GM12878 (cell line): ENCODE measurements around the gene SRM. TPM values are rescaled to one million over a fixed set of nuclear protein-coding genes. Genes with fewer than 3 reads are reported as not detected.

Experiments
- ATAC-seq: fragments of 200-7000 bp; cut with Tn5 transposase; 3 replicates; pipeline ENCODE4 v1.9.1; 2020; ENCODE audit warnings: mild to moderate bottlenecking, moderate library complexity
- BruUV-seq: library from RNA; stranded (reverse); fragments of 400-500 nt; replicated peaks from 2 replicates; lab custom pipeline; 2021; lab: Mats Ljungman, UMichigan
- CTCF ChIA-PET: fragments of 300-600 bp; sonication (Branson Sonifier 250); formaldehyde crosslinking; extraction: SDS; loops from one replicate; lab custom pipeline; 2021; ENCODE audit warnings: inconsistent platforms; lab: Yijun Ruan, JAX
- POLR2A ChIA-PET: fragments of 350-600 bp; formaldehyde crosslinking; extraction: SDS; loops from one replicate; lab custom pipeline; 2021; ENCODE audit warnings: inconsistent platforms; lab: Charles Lee
- RAD21 ChIA-PET: fragments of 300-600 bp; sonication (Branson Sonifier 250); formaldehyde crosslinking; loops from one replicate; lab custom pipeline; 2023; ENCODE audit warnings: antibody characterized with exemption; ENCODE audit not compliant: unreplicated experiment; lab: Charles Lee
- SMC1A ChIA-PET: fragments of 300-600 bp; sonication (Branson Sonifier 250); formaldehyde crosslinking; loops from one replicate; lab custom pipeline; 2023; ENCODE audit not compliant: unreplicated experiment, uncharacterized antibody; lab: Charles Lee
- DNase-seq: peaks from one replicate; pipeline ENCODE4 v3.0.0-alpha.2; 2011; ENCODE audit warnings: low read depth, low spot score
- FAIRE-seq: peaks from 3 replicates; lab custom pipeline; 2011; peaks lifted over from hg19 to GRCh38; lab: Jason Lieb, UNC
- H2AFZ ChIP-seq: 2 replicates; pipeline ENCODE4 v1.6.0; 2011; ENCODE audit warnings: low read depth, low read length, control low read depth; ENCODE audit not compliant: control insufficient read depth
- H3K27ac ChIP-seq: 2 replicates; pipeline ENCODE4 v1.5.1; 2011; ENCODE audit warnings: control low read depth; ENCODE audit not compliant: control insufficient read depth, insufficient read depth
- H3K27me3 ChIP-seq, 2 experiments: replicated peaks in 1 of 2; 2 replicates each; pipeline versions ENCODE4 v1.6.0 to v1.6.1; 2011; ENCODE audit warnings: low read length in 1 of 2; ENCODE audit not compliant: control insufficient read depth in 2 of 2, insufficient read depth in 2 of 2
- H3K36me3 ChIP-seq, 2 experiments: 2 replicates each; pipeline ENCODE4 v1.5.1; 2011; ENCODE audit warnings: low read length in 1 of 2; ENCODE audit not compliant: control insufficient read depth in 2 of 2, insufficient read depth in 2 of 2
- H3K4me1 ChIP-seq: 2 replicates; pipeline ENCODE4 v1.6.1; 2011; ENCODE audit warnings: mild to moderate bottlenecking, low read length, moderate library complexity, mixed read lengths; ENCODE audit not compliant: control insufficient read depth, insufficient read depth
- H3K4me2 ChIP-seq: 2 replicates; pipeline ENCODE4 v1.6.0; 2011; ENCODE audit warnings: control low read depth; ENCODE audit not compliant: control insufficient read depth, insufficient read depth
- H3K4me3 ChIP-seq: fragments of 200-600 bp; sonication (generic); 2 replicates; pipeline ENCODE4 v1.5.1; 2016
- H3K79me2 ChIP-seq: 2 replicates; pipeline ENCODE4 v1.6.0; 2011; ENCODE audit warnings: low read length; ENCODE audit not compliant: control insufficient read depth, insufficient read depth
- H3K9ac ChIP-seq: 2 replicates; pipeline ENCODE4 v1.8.0; 2011; ENCODE audit warnings: low read length, control low read depth, mixed read lengths; ENCODE audit not compliant: control insufficient read depth, insufficient read depth
- H3K9me3 ChIP-seq: replicated peaks from 3 replicates; pipeline ENCODE4 v1.5.1; 2011; ENCODE audit warnings: mild to moderate bottlenecking, low read length; ENCODE audit not compliant: control insufficient read depth, insufficient read depth
- H4K20me1 ChIP-seq: 2 replicates; pipeline ENCODE4 v1.6.0; 2011; ENCODE audit not compliant: control insufficient read depth, insufficient read depth
- E4F1 ChIP-seq: fragments of 450-650 bp; IDR thresholded peaks from 2 replicates; pipeline ENCODE4 v1.6.1; 2018; ENCODE audit warnings: borderline replicate concordance, mild to moderate bottlenecking; ENCODE audit not compliant: partially characterized antibody
- GATAD2B ChIP-seq: fragments of 450-650 bp; conservative IDR thresholded peaks from 2 replicates; pipeline ENCODE4 v1.6.1; 2017; ENCODE audit warnings: low read depth, mild to moderate bottlenecking, moderate library complexity
- NFIC ChIP-seq: IDR thresholded peaks from 2 replicates; pipeline ENCODE4 v1.6.1; 2012; ENCODE audit warnings: low read depth, mild to moderate bottlenecking, inconsistent platforms, low read length, moderate library complexity
- NR2C1 ChIP-seq: fragments of 450-650 bp; IDR thresholded peaks from 2 replicates; pipeline ENCODE4 v1.6.1; 2017; ENCODE audit warnings: antibody characterized with exemption, mild to moderate bottlenecking, moderate library complexity
- PBX3 ChIP-seq: IDR thresholded peaks from 2 replicates; pipeline ENCODE4 v1.6.1; 2011; ENCODE audit warnings: mild to moderate bottlenecking, low read depth, low read length, moderate library complexity; ENCODE audit not compliant: insufficient replicate concordance
- PRDM15 ChIP-seq: fragments of 450-650 bp; formaldehyde crosslinking; IDR thresholded peaks from 2 replicates; pipeline ENCODE4 v1.4.0; 2020; ENCODE audit warnings: mild to moderate bottlenecking, moderate library complexity
- YY1 ChIP-seq: IDR thresholded peaks from 2 replicates; pipeline ENCODE4 v1.6.1; 2011; ENCODE audit warnings: low read depth, mild to moderate bottlenecking, low read length
- ZBTB11 ChIP-seq: fragments of 450-650 bp; formaldehyde crosslinking; IDR thresholded peaks from 2 replicates; pipeline ENCODE4 v1.5.0; 2022; ENCODE audit warnings: mild to moderate bottlenecking, missing genetic modification characterization
- ZNF24 ChIP-seq: fragments of 450-650 bp; IDR thresholded peaks from 2 replicates; pipeline ENCODE4 v1.6.1; 2017; ENCODE audit warnings: antibody characterized with exemption, mild to moderate bottlenecking
- WGBS: methylation state at CpG from one replicate; pipeline ENCODE4 v1.1.6; 2016; ENCODE audit warnings: low lambda C conversion rate; ENCODE audit not compliant: insufficient replicate concordance, insufficient coverage; ENCODE audit errors: missing lambda C conversion rate; 5-methylcytosine and 5-hydroxymethylcytosine counted together
- in situ Hi-C: fragments of 300-500 bp; cut with MboI; formaldehyde crosslinking; loops from 9 replicates; pipeline ENCODE4 v1.14.3; 2018; ENCODE audit warnings: mixed read lengths
- intact Hi-C: fragments of 100-400 bp; cut with micrococcal nuclease; formaldehyde crosslinking; loops from one replicate; pipeline ENCODE4 v1.14.2; 2022; ENCODE audit not compliant: unreplicated experiment
- polyA plus RNA-seq, 11 experiments: library from polyadenylated mRNA; depleted of rRNA in 4 of 11; unstranded in 6 of 11; stranded (reverse) in 5 of 11; fragments of >200 nt; fragmentation: Nextera tagmentation in 4 of 11; fragmentation: Illumina TruSeq in 1 of 11; extraction: Ambion mirVana in 4 of 11; extraction: Trizol in 1 of 11; gene quantifications; 1 replicate in 1 of 11; 2 replicates in 10 of 11; pipeline versions ENCODE4 v1.2.1 to v1.2.3, GENCODE V29; 2011 to 2016; ENCODE audit warnings: inconsistent platforms in 2 of 11, missing spikeins in 2 of 11, low read depth in 1 of 11
- total RNA-seq, 4 experiments: library from RNA; depleted of rRNA in 3 of 4; stranded (reverse); fragments of >200 nt in 3 of 4; fragmentation: Illumina TruSeq in 1 of 4; extraction: Trizol in 1 of 4; gene quantifications; 2 replicates each; pipeline versions ENCODE4 v1.2.1 to v1.2.3, GENCODE V29; 2013 to 2021

SRM gene
- total and polyA plus RNA-seq, 10 of the 15 experiments (the other 5 are each of a cell fraction or from before 2014, with no cell fraction given): 16.7 to 255 (median 81.2) TPM

GRCh38 chr1:11059155-11059967, 457 bp downstream of the SRM start:
- peak overlapping the region; percentile 33 for H2AFZ ChIP-seq
- DNase-seq (no peak), ATAC-seq (peak; percentile 2), FAIRE-seq (no peak)
- ChIA-PET RAD21 (interaction anchor here (0.6 to 1.6 kb wide), 2 partner anchors 22 to 206 kb away, joined by 3 to 11 read pairs; no protein-coding TSS in a partner anchor), SMC1A (interaction anchor here (3.5 kb wide), 1 partner anchor 21 kb away, joined by 17 read pairs; no protein-coding TSS in a partner anchor), POLR2A (interaction anchor here (1.0 kb wide), 1 partner anchor 21 kb away, joined by 3 read pairs; no protein-coding TSS in a partner anchor), CTCF (interaction anchor here (5.1 kb wide), 1 partner anchor 22 kb away, joined by 36 read pairs; no protein-coding TSS in a partner anchor)
- peaks cover 26% of the 10 kb centered on the region for H3K4me1 ChIP-seq
- H4K20me1 ChIP-seq: no peaks in the 10 kb centered on the region
- BruUV-seq: no TSS peak
- H3K4me2 ChIP-seq: peak overlapping the region; percentile 89
- H3K36me3 ChIP-seq: peaks cover 5 to 6% of the 10 kb centered on the region in 2 experiments; a peak in 3 of 4 replicates
- H3K9me3 ChIP-seq: no peaks in the 10 kb centered on the region
- 2% methylated on average over 55 of the region's 72 CpGs for WGBS
- intact Hi-C loops (no loop called here), in situ Hi-C loops (no loop called here)
- H3K9ac ChIP-seq: peak overlapping the region; percentile 71
- H3K27me3 ChIP-seq: no peaks in the 10 kb centered on the region
- peak overlapping the region; percentile 95 for H3K4me3 ChIP-seq
- H3K79me2 ChIP-seq: peaks cover 35% of the 10 kb centered on the region
- H3K27ac ChIP-seq: peak overlapping the region; percentile 66
- TF ChIP-seq ZBTB11 (CRISPR knock-in tag): no peak
- no peak for TF ChIP-seq GATAD2B
- TF ChIP-seq ZNF24: no peak
- TF ChIP-seq PBX3: no peak
- 0 out of 2 replicates have a peak, but pooled peaks have one; percentile 1 for TF ChIP-seq YY1
- no peak for TF ChIP-seq NFIC
- TF ChIP-seq NR2C1: no peak
- no peak for TF ChIP-seq E4F1
- TF ChIP-seq PRDM15 (CRISPR knock-in tag): no peak
